HFFc6 (cell line): ENCODE data around the gene KCP. TPM values are rescaled to one million over a fixed set of nuclear protein-coding genes. Genes with fewer than 3 reads are reported as not detected.
A peak's percentile ranks its signal among the peaks of the same experiment; 100 is the strongest.

Source experiments
- DNase-seq: peaks from one replicate; pipeline ENCODE4 v3.0.0-alpha.2; 2018
- H3K27ac Mint-ChIP-seq: 2 replicates; pipeline ENCODE4 v1.8.0; 2020; ENCODE audit warnings: mild to moderate bottlenecking, mixed read lengths
- H3K27me3 Mint-ChIP-seq: 2 replicates; pipeline ENCODE4 v1.8.0; 2021; ENCODE audit warnings: mild to moderate bottlenecking, moderate library complexity, mixed read lengths; ENCODE audit not compliant: insufficient read depth
- H3K36me3 Mint-ChIP-seq: 2 replicates; pipeline ENCODE4 v1.8.0; 2021; ENCODE audit warnings: low read depth, mixed read lengths
- H3K4me1 Mint-ChIP-seq: 2 replicates; pipeline ENCODE4 v1.8.0; 2020; ENCODE audit warnings: low read depth, mixed read lengths
- H3K4me3 Mint-ChIP-seq: 2 replicates; pipeline ENCODE4 v1.8.0; 2020; ENCODE audit warnings: mild to moderate bottlenecking, moderate library complexity, mixed read lengths
- H3K9me3 Mint-ChIP-seq: 2 replicates; pipeline ENCODE4 v1.8.0; 2020; ENCODE audit warnings: mild to moderate bottlenecking, mixed read lengths
- CTCF ChIP-seq: fragments of 200-600 bp; sonication (generic); IDR thresholded peaks from 2 replicates; pipeline ENCODE4 v1.5.0; 2021; ENCODE audit warnings: antibody characterized with exemption, mild to moderate bottlenecking
- total RNA-seq, 6 experiments: library from RNA; stranded (reverse); fragmentation: NEBNext Ultra II Directional; extraction: Animal tissue kit (Norgen Biotek cat#: 25700); gene quantifications; 2 replicates in 1 of 6; 3 replicates in 5 of 6; pipeline ENCODE4 v1.2.3, GENCODE V29; 2021

The KCP gene
- total RNA-seq, 6 experiments from 2014 or later, result 0.05 to 0.07 TPM; not detected in 4

GRCh38 chr7:128906766-128907559, 3.5 kb downstream of the KCP start:
- no peaks in the 10 kb centered on the region for H3K9me3 Mint-ChIP-seq
- H3K4me3 Mint-ChIP-seq, result no peak overlapping the region

DNA sequence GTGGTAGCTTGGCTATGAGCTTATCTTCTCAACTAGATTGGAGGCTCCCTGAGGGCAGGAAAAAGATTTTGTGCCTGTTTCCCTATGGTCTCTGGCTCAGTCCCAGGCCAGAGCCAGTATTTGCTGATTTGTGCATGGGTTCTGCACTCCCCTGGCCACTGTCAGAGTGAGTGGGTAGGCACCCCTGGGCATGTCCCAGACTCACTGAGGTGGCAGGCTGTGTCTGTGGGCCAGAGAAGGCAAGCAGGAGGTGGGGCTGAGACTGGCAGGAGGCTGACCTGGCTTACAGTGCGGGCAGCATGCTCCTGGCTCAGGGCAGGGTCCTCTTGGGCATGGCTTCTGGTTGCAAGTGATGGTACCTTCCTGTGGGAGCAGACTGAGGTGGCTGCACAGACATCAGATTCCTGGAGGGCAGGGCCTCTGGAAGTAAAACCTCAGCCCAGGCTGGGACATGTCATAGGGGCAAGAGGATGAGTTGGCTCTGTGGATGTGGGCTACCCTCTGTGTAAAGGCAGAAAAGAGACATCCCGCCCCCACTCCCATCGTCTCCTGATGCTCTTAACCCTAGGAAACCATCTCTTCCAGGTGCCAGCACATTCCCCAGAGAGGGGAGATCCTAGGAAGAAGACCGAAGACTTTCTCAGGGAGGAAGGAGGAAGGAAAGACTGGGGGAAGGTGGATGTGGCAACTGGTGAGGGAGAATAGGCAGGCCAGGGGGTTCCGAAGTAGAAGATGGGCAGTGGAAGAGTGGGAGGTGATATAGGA, 4.3 kb downstream of the KCP start:
- Mint-ChIP-seq H3K36me3 (no peaks in the 10 kb centered on the region), H3K4me1 (peaks cover 22% of the 10 kb centered on the region), H3K27me3 (peaks cover 36% of the 10 kb centered on the region), H3K4me3 (no peak overlapping the region), H3K9me3 (no peaks in the 10 kb centered on the region), H3K27ac (no peak overlapping the region)
- no peak for TF ChIP-seq CTCF
- DNase-seq, result no peak

More at GRCh38 chr7:128906766-128907559, 3.5 kb downstream of the KCP start:
- peaks cover 40% of the 10 kb centered on the region for H3K27me3 Mint-ChIP-seq
- no peak for DNase-seq
- peaks cover 22% of the 10 kb centered on the region for H3K4me1 Mint-ChIP-seq
- H3K36me3 Mint-ChIP-seq, result no peaks in the 10 kb centered on the region
- TF ChIP-seq CTCF, result no peak
- no peak overlapping the region for H3K27ac Mint-ChIP-seq

DNA sequence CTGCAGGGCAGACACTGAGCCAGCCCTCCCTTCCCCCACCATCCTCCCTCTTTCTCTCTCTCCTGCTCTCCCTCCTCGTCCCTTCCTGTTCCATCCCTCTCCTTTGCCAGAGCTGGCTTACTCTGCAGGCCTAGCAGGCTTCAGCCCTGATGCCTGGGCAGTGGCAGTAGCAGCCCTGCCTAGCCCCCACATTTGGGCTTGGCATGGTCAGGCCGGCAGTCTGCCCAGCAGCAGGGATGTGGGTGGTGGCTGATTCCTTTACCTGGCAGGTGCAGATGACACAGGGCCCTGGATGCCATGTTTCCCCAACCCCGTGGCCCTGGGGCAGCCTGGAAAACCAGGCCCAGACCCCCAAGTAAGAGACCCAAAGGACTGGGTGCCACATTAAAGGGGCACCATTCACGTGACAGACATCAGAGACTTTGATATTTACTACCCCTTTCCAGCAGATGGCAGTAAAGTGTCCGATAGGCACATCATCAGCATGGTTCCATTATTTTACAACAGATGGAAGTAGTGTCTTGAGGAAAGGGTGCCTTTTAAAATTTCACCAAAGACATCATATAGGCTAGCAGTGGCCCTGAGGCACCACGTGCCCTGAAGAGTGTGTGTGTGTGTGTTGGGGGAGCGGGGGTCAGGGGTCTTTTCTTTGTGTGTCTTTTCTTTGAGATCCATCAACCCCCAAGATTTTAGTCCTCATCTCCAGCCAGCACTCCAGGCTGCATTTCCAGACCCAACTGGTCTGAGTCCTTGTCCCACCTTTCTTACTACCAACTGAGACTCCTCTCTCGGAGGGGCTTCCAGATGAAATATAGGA, 5.9 kb downstream of the KCP start:
- peak; percentile 62 for DNase-seq
- TF ChIP-seq CTCF, result peak; percentile 83
- no peak overlapping the region for H3K4me3 Mint-ChIP-seq
- H3K9me3 Mint-ChIP-seq, result no peaks in the 10 kb centered on the region
- no peaks in the 10 kb centered on the region for H3K36me3 Mint-ChIP-seq
- H3K27ac Mint-ChIP-seq, result no peak overlapping the region
- peaks cover 16% of the 10 kb centered on the region for H3K4me1 Mint-ChIP-seq
- H3K27me3 Mint-ChIP-seq, result peaks cover 33% of the 10 kb centered on the region

- Mint-ChIP-seq H3K4me1 (peaks cover 8% of the 10 kb centered on the region), H3K27ac (no peak overlapping the region), H3K9me3 (no peaks in the 10 kb centered on the region), H3K27me3 (peaks cover 27% of the 10 kb centered on the region), H3K4me3 (no peak overlapping the region), H3K36me3 (no peaks in the 10 kb centered on the region)
- TF ChIP-seq CTCF, result no peak
- no peak for DNase-seq
Measured at GRCh38 chr7:128903621-128904361, 6.7 kb downstream of the KCP start.
